Activated naive CD8-positive, alpha-beta T cell treated with anti-CD3 and anti-CD28 coated beads for 36 hours (primary cell): ENCODE data around the gene FUZ. TPM values are rescaled to one million over a fixed set of nuclear protein-coding genes. Genes with fewer than 3 reads are reported as not detected.

ENCODE experiments used
- DNase-seq: peaks from one replicate; pipeline ENCODE4 v3.0.0; 2021
- H3K27ac Mint-ChIP-seq: one replicate; pipeline ENCODE4 v1.8.0; 2022; ENCODE audit warnings: mild to moderate bottlenecking, moderate library complexity, mixed read lengths
- H3K27me3 Mint-ChIP-seq: one replicate; pipeline ENCODE4 v1.8.0; 2022; ENCODE audit warnings: mild to moderate bottlenecking, mixed read lengths
- H3K36me3 Mint-ChIP-seq: one replicate; pipeline ENCODE4 v1.8.0; 2021; ENCODE audit warnings: mild to moderate bottlenecking, mixed read lengths
- H3K4me1 Mint-ChIP-seq: one replicate; pipeline ENCODE4 v1.8.0; 2021; ENCODE audit warnings: mixed read lengths
- H3K4me3 Mint-ChIP-seq: one replicate; pipeline ENCODE4 v1.8.0; 2022; ENCODE audit warnings: mild to moderate bottlenecking, moderate library complexity, mixed read lengths
- H3K9me3 Mint-ChIP-seq: one replicate; pipeline ENCODE4 v1.8.0; 2022; ENCODE audit warnings: mixed read lengths
- total RNA-seq, 2 experiments: library from RNA; stranded (reverse); gene quantifications; one replicate each; pipeline ENCODE4 v1.2.3, GENCODE V29; 2021

FUZ gene
- total RNA-seq, 2 experiments from 2014 or later, result 28.7 to 30.9 TPM

- peaks cover 16% of the 10 kb centered on the region for H3K4me1 Mint-ChIP-seq
- no peak for DNase-seq
- no peaks in the 10 kb centered on the region for H3K27me3 Mint-ChIP-seq
- H3K9me3 Mint-ChIP-seq, result no peaks in the 10 kb centered on the region
- peak overlapping the region; percentile 17 for H3K27ac Mint-ChIP-seq
- peaks cover 6% of the 10 kb centered on the region for H3K36me3 Mint-ChIP-seq
- H3K4me3 Mint-ChIP-seq, result peak overlapping the region; percentile 22
Measured at GRCh38 chr19:49855277-49855675, 42.2 kb upstream of the FUZ start.

- Mint-ChIP-seq H3K36me3 (peaks cover 11% of the 10 kb centered on the region), H3K27ac (no peak overlapping the region), H3K27me3 (no peaks in the 10 kb centered on the region), H3K4me3 (no peak overlapping the region), H3K4me1 (peaks cover 22% of the 10 kb centered on the region), H3K9me3 (peaks cover 6% of the 10 kb centered on the region)
- DNase-seq, result no peak
Measured at GRCh38 chr19:49854378-49855263, 41.5 kb upstream of the FUZ start.

GRCh38 chr19:49853852-49854377, 40.8 kb upstream of the FUZ start:
- H3K9me3 Mint-ChIP-seq, result peaks cover 10% of the 10 kb centered on the region
- peaks cover 14% of the 10 kb centered on the region for H3K36me3 Mint-ChIP-seq
- no peaks in the 10 kb centered on the region for H3K27me3 Mint-ChIP-seq
- H3K4me1 Mint-ChIP-seq, result peaks cover 26% of the 10 kb centered on the region
- no peak overlapping the region for H3K4me3 Mint-ChIP-seq
- DNase-seq, result no peak
- peak overlapping the region; percentile 16 for H3K27ac Mint-ChIP-seq

GRCh38 chr19:49852631-49853126, 39.6 kb upstream of the FUZ start:
- Mint-ChIP-seq H3K27ac (peak overlapping the region; percentile 48), H3K36me3 (peaks cover 16% of the 10 kb centered on the region), H3K9me3 (peaks cover 12% of the 10 kb centered on the region), H3K4me3 (peak overlapping the region; percentile 73), H3K4me1 (peaks cover 36% of the 10 kb centered on the region), H3K27me3 (peaks cover 3% of the 10 kb centered on the region)
- no peak for DNase-seq

GRCh38 chr19:49851456-49852259, 38.6 kb upstream of the FUZ start:
- peaks cover 3% of the 10 kb centered on the region for H3K27me3 Mint-ChIP-seq
- H3K27ac Mint-ChIP-seq, result peak overlapping the region; percentile 42
- peaks cover 12% of the 10 kb centered on the region for H3K9me3 Mint-ChIP-seq
- peaks cover 38% of the 10 kb centered on the region for H3K4me1 Mint-ChIP-seq
- DNase-seq, result peak; percentile 32
- H3K4me3 Mint-ChIP-seq, result peak overlapping the region; percentile 73
- peaks cover 16% of the 10 kb centered on the region for H3K36me3 Mint-ChIP-seq

GRCh38 chr19:49850487-49851342, 37.6 kb upstream of the FUZ start, which contains the start of gene PTOV1:
TSS of gene PTOV1 (plus strand) at chr19:49851159.
- DNase-seq, result peak; percentile 91
- H3K9me3 Mint-ChIP-seq, result peaks cover 12% of the 10 kb centered on the region
- H3K4me3 Mint-ChIP-seq, result peak within 1 kb of the TSS; percentile 83
- peak within 1 kb of the TSS; percentile 90 for H3K27ac Mint-ChIP-seq
- H3K4me1 Mint-ChIP-seq, result peaks cover 38% of the 10 kb centered on the region
- peaks cover 3% of the 10 kb centered on the region for H3K27me3 Mint-ChIP-seq
- peaks cover 16% of the 10 kb centered on the region for H3K36me3 Mint-ChIP-seq

- Mint-ChIP-seq H3K27ac (peak overlapping the region; percentile 45), H3K36me3 (peaks cover 12% of the 10 kb centered on the region), H3K4me1 (peaks cover 38% of the 10 kb centered on the region), H3K9me3 (peaks cover 12% of the 10 kb centered on the region), H3K27me3 (peaks cover 3% of the 10 kb centered on the region), H3K4me3 (peak overlapping the region; percentile 83)
- DNase-seq, result no peak
Measured at GRCh38 chr19:49850221-49850486, 37.1 kb upstream of the FUZ start.

- Mint-ChIP-seq H3K4me1 (peaks cover 38% of the 10 kb centered on the region), H3K27ac (peak overlapping the region; percentile 58), H3K4me3 (peak overlapping the region; percentile 83), H3K9me3 (peaks cover 12% of the 10 kb centered on the region), H3K36me3 (peaks cover 12% of the 10 kb centered on the region), H3K27me3 (peaks cover 3% of the 10 kb centered on the region)
- DNase-seq, result no peak
Measured at GRCh38 chr19:49849433-49850220, 36.5 kb upstream of the FUZ start.

- peaks cover 38% of the 10 kb centered on the region for H3K4me1 Mint-ChIP-seq
- peaks cover 3% of the 10 kb centered on the region for H3K27me3 Mint-ChIP-seq
- peaks cover 11% of the 10 kb centered on the region for H3K36me3 Mint-ChIP-seq
- peak overlapping the region; percentile 63 for H3K4me3 Mint-ChIP-seq
- DNase-seq, result no peak
- H3K9me3 Mint-ChIP-seq, result peaks cover 12% of the 10 kb centered on the region
- peak overlapping the region; percentile 58 for H3K27ac Mint-ChIP-seq
Measured at GRCh38 chr19:49848938-49849337, 35.8 kb upstream of the FUZ start.

- Mint-ChIP-seq H3K4me1 (peaks cover 33% of the 10 kb centered on the region), H3K27me3 (peaks cover 3% of the 10 kb centered on the region), H3K9me3 (peaks cover 12% of the 10 kb centered on the region), H3K4me3 (no peak overlapping the region), H3K27ac (peak overlapping the region; percentile 21), H3K36me3 (peaks cover 10% of the 10 kb centered on the region)
- DNase-seq, result no peak
Measured at GRCh38 chr19:49847731-49848696, 34.9 kb upstream of the FUZ start.

GRCh38 chr19:49846408-49846807, 33.3 kb upstream of the FUZ start:
- Mint-ChIP-seq H3K27me3 (peaks cover 3% of the 10 kb centered on the region), H3K27ac (no peak overlapping the region), H3K4me3 (no peak overlapping the region), H3K4me1 (peaks cover 23% of the 10 kb centered on the region), H3K9me3 (peaks cover 12% of the 10 kb centered on the region), H3K36me3 (peaks cover 10% of the 10 kb centered on the region)
- DNase-seq, result no peak

GRCh38 chr19:49845414-49845813, 32.3 kb upstream of the FUZ start:
- peaks cover 23% of the 10 kb centered on the region for H3K4me1 Mint-ChIP-seq
- H3K9me3 Mint-ChIP-seq, result peaks cover 12% of the 10 kb centered on the region
- H3K4me3 Mint-ChIP-seq, result no peak overlapping the region
- DNase-seq, result no peak
- H3K27me3 Mint-ChIP-seq, result peaks cover 3% of the 10 kb centered on the region
- peaks cover 10% of the 10 kb centered on the region for H3K36me3 Mint-ChIP-seq
- no peak overlapping the region for H3K27ac Mint-ChIP-seq
